B cell (primary cell): ENCODE results near the gene TMEM131. TPM values are rescaled to one million over a fixed set of nuclear protein-coding genes. Genes with fewer than 3 reads are reported as not detected.

Experiments used
- ATAC-seq: fragments of 200-7000 bp; cut with Tn5 transposase; one replicate; pipeline ENCODE4 v1.10.0; 2021; ENCODE audit warnings: low read depth, mild to moderate bottlenecking, moderate number of reproducible peaks, moderate library complexity
- CTCF ChIA-PET: fragments of 350-600 bp; sonication (Branson Sonifier 250); formaldehyde crosslinking; loops from one replicate; lab custom pipeline; 2021; ENCODE audit warnings: antibody characterized with exemption, inconsistent platforms; lab: Charles Lee
- POLR2A ChIA-PET: fragments of 350-600 bp; sonication (Branson Sonifier 250); formaldehyde crosslinking; loops from one replicate; lab custom pipeline; 2021; ENCODE audit warnings: antibody characterized with exemption; lab: Charles Lee
- DNase-seq: peaks from one replicate; pipeline ENCODE4 v3.0.0; 2013
- H2AFZ ChIP-seq: 2 replicates; pipeline ENCODE4 v1.6.1; 2012; ENCODE audit warnings: mild to moderate bottlenecking, low read depth, low read length; ENCODE audit not compliant: insufficient read depth, poor library complexity, severe bottlenecking
- H3K27ac ChIP-seq, 2 donors: 1 replicate in 1 of 2; 2 replicates in 1 of 2; pipeline ENCODE4 v1.5.1; 2012 to 2013; ENCODE audit warnings: low read length in 2 of 2, mild to moderate bottlenecking in 2 of 2, moderate library complexity in 1 of 2
- H3K27me3 ChIP-seq, 4 experiments: fragments of 200-600 bp in 1 of 4; sonication (generic) in 1 of 4; replicated peaks in 1 of 4; 1 replicate in 2 of 4; 2 replicates in 2 of 4; pipeline versions ENCODE4 v1.6.1 to v1.7.0; 2013 to 2016; ENCODE audit warnings: low read length in 3 of 4, mild to moderate bottlenecking in 2 of 4, mixed read lengths in 1 of 4, moderate library complexity in 1 of 4; ENCODE audit not compliant: insufficient read depth in 4 of 4, control insufficient read depth in 3 of 4; ENCODE audit errors: control extremely low read depth in 1 of 4
- H3K36me3 ChIP-seq, 2 experiments: replicated peaks in 1 of 2; 1 replicate in 1 of 2; 2 replicates in 1 of 2; pipeline versions ENCODE4 v1.6.1 to v1.7.1; 2013; ENCODE audit warnings: low read length in 1 of 2; ENCODE audit not compliant: insufficient read depth in 2 of 2, control insufficient read depth in 1 of 2; ENCODE audit errors: control extremely low read depth in 1 of 2, extremely low read depth in 1 of 2
- H3K4me1 ChIP-seq, 2 donors: fragments of 200-600 bp in 1 of 2; sonication (generic) in 1 of 2; 1 replicate in 1 of 2; 2 replicates in 1 of 2; pipeline versions ENCODE4 v1.5.1 to v1.6.1; 2013 to 2017; ENCODE audit warnings: low read length in 2 of 2; ENCODE audit not compliant: control insufficient read depth in 2 of 2, insufficient read depth in 2 of 2
- H3K4me2 ChIP-seq: replicated peaks from 2 replicates; pipeline ENCODE3; 2012; ENCODE audit warnings: mild to moderate bottlenecking, low read depth, low read length; ENCODE audit not compliant: poor library complexity, severe bottlenecking
- H3K4me3 ChIP-seq, 5 experiments: fragments of 200-600 bp in 1 of 5; sonication (generic) in 1 of 5; 1 replicate in 3 of 5; 2 replicates in 2 of 5; pipeline versions ENCODE4 v1.5.1 to v1.7.0; 2011 to 2016; ENCODE audit warnings: low read length in 4 of 5, mild to moderate bottlenecking in 4 of 5, low read depth in 2 of 5, control low read depth in 1 of 5, moderate library complexity in 1 of 5; ENCODE audit not compliant: insufficient read depth in 1 of 5; ENCODE audit errors: control extremely low read depth in 1 of 5, extremely low read depth in 1 of 5
- H3K79me2 ChIP-seq: fragments of 200-600 bp; sonication (generic); one replicate; pipeline ENCODE4 v1.6.0; 2016; ENCODE audit warnings: low read length; ENCODE audit not compliant: control insufficient read depth, insufficient read depth
- H3K9ac ChIP-seq: fragments of 200-600 bp; sonication (generic); 2 replicates; pipeline ENCODE4 v1.6.1; 2017; ENCODE audit warnings: mild to moderate bottlenecking, low read length, moderate library complexity
- H3K9me3 ChIP-seq, 3 donors: one replicate each; pipeline versions ENCODE4 v1.6.1 to v1.7.1; 2013; ENCODE audit warnings: low read length in 2 of 3; ENCODE audit not compliant: control insufficient read depth in 2 of 3, insufficient read depth in 1 of 3; ENCODE audit errors: control extremely low read depth in 1 of 3
- H4K20me1 ChIP-seq: 2 replicates; pipeline ENCODE4 v1.6.0; 2012; ENCODE audit warnings: mild to moderate bottlenecking, low read length; ENCODE audit not compliant: insufficient read depth, control insufficient read depth, poor library complexity, severe bottlenecking
- H3K27ac Mint-ChIP-seq: one replicate; pipeline ENCODE4 v1.8.0; 2021; ENCODE audit warnings: mixed read lengths
- H3K27me3 Mint-ChIP-seq: one replicate; pipeline ENCODE4 v1.8.0; 2021; ENCODE audit warnings: mixed read lengths
- H3K4me1 Mint-ChIP-seq: one replicate; pipeline ENCODE4 v1.8.0; 2021; ENCODE audit warnings: mixed read lengths
- H3K4me3 Mint-ChIP-seq: one replicate; pipeline ENCODE4 v1.8.0; 2021; ENCODE audit warnings: mixed read lengths
- H3K9me3 Mint-ChIP-seq: one replicate; pipeline ENCODE4 v1.8.0; 2022; ENCODE audit warnings: mixed read lengths; ENCODE audit not compliant: insufficient read depth
- CTCF ChIP-seq: fragments of 200-600 bp; IDR thresholded peaks from one replicate; pipeline ENCODE4 v1.8.0; 2022; ENCODE audit warnings: antibody characterized with exemption, mild to moderate bottlenecking
- EZH2 ChIP-seq: IDR thresholded peaks from 2 replicates; pipeline ENCODE4 v1.6.1; 2012; ENCODE audit warnings: borderline replicate concordance, low read depth, mild to moderate bottlenecking, moderate library complexity, low read length; ENCODE audit not compliant: insufficient read depth, poor library complexity, severe bottlenecking
- WGBS: methylation state at CpG from one replicate; pipeline ENCODE4 v1.1.5; 2013; ENCODE audit warnings: missing lambda C conversion rate; ENCODE audit not compliant: insufficient coverage; 5-methylcytosine and 5-hydroxymethylcytosine counted together
- intact Hi-C: fragments of 100-400 bp; cut with micrococcal nuclease; formaldehyde crosslinking; loops from one replicate; pipeline ENCODE4 v1.10.0; 2022
- polyA plus RNA-seq: library from polyadenylated mRNA; depleted of rRNA; stranded (reverse); fragments of >200 nt; gene quantifications from 2 replicates; pipeline ENCODE4 v1.2.3, GENCODE V29; 2012
- total RNA-seq, 2 donors: library from RNA; stranded (reverse); fragments of 120-200 nt in 1 of 2; gene quantifications; 1 replicate in 1 of 2; 2 replicates in 1 of 2; pipeline versions ENCODE4 v1.2.3 to v1.2.4, GENCODE V29; 2013 to 2022

TMEM131 gene
- total and polyA plus RNA-seq, 2 donors (not counting 1 experiment from before 2014, with no cell fraction given): 24.3 to 101 TPM

- 86% methylated on average over 1 of the region's 2 CpGs for WGBS
Observed at GRCh38 chr2:97785818-97786217, 209.9 kb downstream of the TMEM131 start.

GRCh38 chr2:97784953-97785352, 210.8 kb downstream of the TMEM131 start:
- Histone ChIP-seq H4K20me1 (peaks cover 11% of the 10 kb centered on the region), H2AFZ (no peak overlapping the region), H3K79me2 (peaks cover 6% of the 10 kb centered on the region), H3K4me1 (no peaks in the 10 kb centered on the region), H3K36me3 (peaks cover 18 to 43% of the 10 kb centered on the region in 2 experiments), H3K9me3 (no peaks in the 10 kb centered on the region), H3K27ac (no peak overlapping the region), H3K9ac (no peak overlapping the region), H3K4me3 (no peak overlapping the region), H3K4me2 (no peak overlapping the region), H3K27me3 (no peaks in the 10 kb centered on the region)
- no peak overlapping the region for H3K27ac Mint-ChIP-seq
- CTCF ChIA-PET: no interaction called here
- DNase-seq (no peak), ATAC-seq (no peak)
- POLR2A ChIA-PET: no interaction called here
- no peaks in the 10 kb centered on the region for H3K27me3 Mint-ChIP-seq
- peaks cover 4% of the 10 kb centered on the region for H3K4me1 Mint-ChIP-seq
- intact Hi-C loops: no loop called here
- H3K4me3 Mint-ChIP-seq: no peak overlapping the region
- TF ChIP-seq CTCF (no peak), EZH2 (no peak)
- no peaks in the 10 kb centered on the region for H3K9me3 Mint-ChIP-seq

More at GRCh38 chr2:97785818-97786217, 209.9 kb downstream of the TMEM131 start:
- peaks cover 11% of the 10 kb centered on the region for H4K20me1 ChIP-seq
- H3K9me3 ChIP-seq: no peaks in the 10 kb centered on the region
- ATAC-seq (no peak), DNase-seq (no peak)
- no peak overlapping the region for H3K4me2 ChIP-seq
- no peak overlapping the region for H3K27ac Mint-ChIP-seq
- no peaks in the 10 kb centered on the region for H3K27me3 ChIP-seq
- no peak overlapping the region for H3K4me3 ChIP-seq
- H3K4me1 ChIP-seq: no peaks in the 10 kb centered on the region
- TF ChIP-seq CTCF: no peak
- TF ChIP-seq EZH2: no peak
- peaks cover 19 to 42% of the 10 kb centered on the region in 2 experiments for H3K36me3 ChIP-seq
- H3K27me3 Mint-ChIP-seq: no peaks in the 10 kb centered on the region
- no peak overlapping the region for H3K4me3 Mint-ChIP-seq
- no peaks in the 10 kb centered on the region for H3K4me1 Mint-ChIP-seq
- peaks cover 8% of the 10 kb centered on the region for H3K79me2 ChIP-seq
- H3K9ac ChIP-seq: no peak overlapping the region
- H3K9me3 Mint-ChIP-seq: no peaks in the 10 kb centered on the region
- ChIA-PET CTCF (no interaction called here), POLR2A (no interaction called here)
- intact Hi-C loops: no loop called here
- H2AFZ ChIP-seq: no peak overlapping the region
- no peak overlapping the region for H3K27ac ChIP-seq
